Measurements from ENCODE around the gene ZNF579. TPM values are rescaled to one million over a fixed set of nuclear protein-coding genes. Genes with fewer than 3 reads are reported as not detected.
"Not testable (repeated sequence)": the region's sequence is repeated elsewhere in the genome, so short reads cannot be mapped to it uniquely, and the experiment has no call there.

The ZNF579 gene
- polyA plus RNA-seq, 4 donors: 12.8 to 22.2 (median 14.1) TPM

DNA sequence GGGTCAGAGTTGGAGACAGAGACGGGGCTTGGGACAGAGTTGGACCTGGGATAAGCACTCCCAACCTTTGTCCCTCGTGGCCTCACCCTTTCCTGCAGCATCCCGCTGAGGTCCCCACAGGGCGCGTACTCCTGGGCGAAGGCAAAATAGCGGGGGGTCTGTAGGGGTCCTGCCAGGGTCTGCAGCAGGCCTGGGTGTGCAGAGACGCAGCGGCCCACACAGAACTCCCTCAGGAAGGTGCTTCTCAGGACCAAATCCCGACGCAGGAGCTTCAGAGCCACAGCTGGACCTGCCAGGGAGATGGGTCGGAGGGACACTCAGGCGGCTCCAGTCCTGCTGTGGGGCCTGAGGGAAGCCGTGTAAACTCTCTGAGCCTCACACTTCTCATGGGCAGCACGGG lies 36.6 kb downstream of the ZNF579 start:
- no peak for DNase-seq (ENCODE audit: low read depth in 4 of 4, low spot score in 3 of 4)

DNA sequence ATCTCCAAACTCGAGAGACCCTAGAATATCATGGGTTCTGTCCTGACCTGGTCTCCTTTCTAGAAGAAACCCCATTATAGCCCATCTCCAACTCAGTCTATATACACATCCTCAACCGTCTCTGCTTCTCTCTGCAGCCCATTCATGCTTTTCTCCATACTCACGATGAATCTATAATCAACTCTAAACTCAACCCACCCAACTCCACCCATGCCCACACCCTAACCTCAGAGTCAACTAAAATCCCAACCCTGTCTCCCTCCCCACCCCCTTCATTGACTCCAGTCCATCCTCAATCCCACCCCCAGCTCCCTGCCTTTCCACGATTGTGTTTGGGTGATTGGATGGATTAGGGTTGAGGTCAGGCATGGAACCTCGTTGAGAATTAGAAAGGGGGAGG lies 37.1 kb downstream of the ZNF579 start:
- DNase-seq (ENCODE audit: low read depth in 4 of 4, low spot score in 3 of 4): no peak

DNA sequence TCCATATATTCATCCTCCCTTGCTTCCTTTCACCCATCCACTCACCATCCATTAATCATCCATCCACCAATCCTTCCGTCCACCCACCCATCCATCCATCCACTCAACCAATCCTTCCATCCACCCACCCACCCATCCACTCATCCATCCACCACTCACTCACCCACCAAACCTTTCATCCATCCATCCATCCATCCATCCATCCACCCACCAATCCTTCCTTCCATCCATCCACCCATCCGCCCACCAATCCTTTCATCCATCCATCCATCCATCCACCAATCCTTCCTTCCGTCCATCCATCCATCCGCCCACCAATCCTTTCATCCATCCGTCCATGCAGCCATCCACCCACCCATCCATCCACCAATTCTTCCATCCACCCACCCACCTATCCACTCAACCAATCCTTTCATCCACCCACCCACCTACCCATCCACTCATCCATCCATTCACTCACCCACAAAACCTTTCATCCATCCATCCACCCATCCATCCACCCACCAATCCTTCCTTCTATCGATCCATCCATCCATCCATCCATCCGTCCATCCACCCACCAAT lies 38.3 kb downstream of the ZNF579 start:
- no peak for DNase-seq (ENCODE audit: low read depth in 4 of 4, low spot score in 3 of 4)

DNA sequence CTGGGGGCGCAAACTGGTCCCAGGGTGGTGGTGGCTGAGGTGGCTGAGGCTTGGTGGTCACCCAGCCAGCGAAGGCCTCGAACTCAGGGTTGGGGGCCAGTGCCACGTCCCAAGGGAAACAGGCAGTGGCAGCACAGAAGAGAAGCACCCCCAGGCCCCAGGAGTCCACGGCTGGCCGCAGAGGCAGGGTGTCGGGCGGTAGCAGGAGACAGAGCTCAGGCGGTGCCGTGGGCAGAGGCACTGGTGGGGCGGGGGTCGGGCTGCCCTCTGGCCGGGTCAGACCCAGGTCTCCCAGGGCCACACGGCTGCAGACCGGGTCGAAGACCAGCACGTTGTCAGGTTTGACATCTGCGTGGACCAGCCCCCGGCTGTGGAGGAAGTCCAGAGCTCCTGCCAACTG lies 39.6 kb downstream of the ZNF579 start:
- DNase-seq (ENCODE audit: low read depth in 4 of 4, low spot score in 3 of 4): no peak

DNA sequence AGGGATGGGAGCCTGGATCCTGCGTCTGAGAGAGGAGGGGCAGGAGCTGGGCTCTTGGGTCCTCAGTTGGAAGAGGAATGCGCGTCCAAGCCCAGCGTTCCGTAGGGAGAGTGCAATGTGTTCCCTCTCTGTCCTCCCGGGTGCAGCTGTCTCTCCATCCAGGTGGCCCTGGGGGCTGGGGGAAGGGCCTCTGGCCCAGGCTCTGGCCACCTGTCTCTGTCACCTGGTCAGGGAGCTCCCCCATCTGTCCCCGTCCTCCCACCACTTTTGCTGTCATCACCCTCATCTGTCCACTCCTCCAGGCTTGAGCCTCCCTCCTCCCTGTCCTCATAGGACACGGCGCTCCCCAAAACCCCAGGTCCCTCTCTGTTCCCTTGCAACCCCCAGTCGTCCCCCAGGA lies 40.0 kb downstream of the ZNF579 start:
- no peak for DNase-seq (ENCODE audit: low read depth in 4 of 4, low spot score in 3 of 4)

DNA sequence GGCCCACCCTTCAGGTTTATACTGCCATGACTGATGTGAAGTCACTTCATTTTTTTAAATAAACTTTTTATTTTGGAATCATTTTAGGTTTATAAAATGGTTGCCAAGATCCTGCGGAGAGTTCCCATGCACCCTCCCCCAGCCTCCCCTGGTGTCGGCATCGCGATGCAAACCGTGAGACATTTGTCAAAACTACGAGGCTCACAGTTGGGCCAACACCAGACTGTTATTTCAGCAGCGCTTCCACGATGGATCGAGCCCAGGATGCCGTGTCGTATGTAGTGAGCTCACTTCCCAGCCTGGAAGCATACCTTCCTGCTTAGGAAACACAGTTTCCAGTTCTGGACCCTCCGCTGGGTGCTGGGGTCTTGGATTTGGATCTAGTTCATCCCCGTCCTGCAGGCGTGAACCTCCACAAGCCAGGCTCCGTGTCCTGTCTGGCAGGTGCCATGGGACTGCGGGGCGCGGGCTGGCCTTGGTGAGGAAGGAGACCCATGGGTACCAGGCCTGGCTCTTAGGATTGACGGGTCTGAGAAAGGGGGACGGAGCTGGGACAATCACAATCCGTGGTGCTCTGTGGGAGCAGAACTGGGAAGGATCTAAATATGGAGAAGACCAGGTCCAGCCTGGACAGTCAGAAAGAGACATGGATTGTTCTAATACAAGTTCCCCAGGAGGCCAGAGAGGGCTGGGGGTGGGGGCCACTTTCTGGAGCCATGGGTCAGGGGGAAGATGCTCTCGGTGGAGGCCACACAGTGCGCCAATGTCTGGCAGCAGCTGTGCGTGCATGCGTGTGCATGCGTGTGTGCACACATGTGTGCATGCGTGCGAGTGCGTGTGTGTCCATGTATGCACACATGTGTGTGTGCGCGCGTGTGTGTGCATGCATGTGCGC lies 41.3 kb downstream of the ZNF579 start:
- no peak for DNase-seq (ENCODE audit: low read depth in 4 of 4, low spot score in 3 of 4)

DNA sequence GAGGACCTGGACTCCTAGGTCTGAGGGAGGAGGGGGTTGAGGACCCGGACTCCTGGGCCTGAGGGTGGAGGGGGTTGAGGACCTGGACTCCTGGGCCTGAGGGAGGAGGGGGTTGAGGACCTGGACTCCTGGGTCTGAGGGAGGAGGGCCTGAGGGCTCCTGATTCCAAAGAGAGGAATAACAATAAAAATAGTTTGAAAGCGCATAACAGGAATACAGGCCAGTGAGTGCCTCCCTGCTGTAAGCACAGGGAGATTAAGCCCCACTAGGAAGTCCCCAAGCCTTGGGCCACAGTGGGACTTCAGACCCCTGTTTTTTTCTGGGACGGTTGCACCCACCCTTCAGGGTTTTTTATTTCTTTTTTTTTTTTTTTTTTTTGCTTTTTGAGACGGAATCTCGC lies 42.5 kb downstream of the ZNF579 start:
- no peak for DNase-seq (ENCODE audit: low read depth in 4 of 4, low spot score in 3 of 4)

DNA sequence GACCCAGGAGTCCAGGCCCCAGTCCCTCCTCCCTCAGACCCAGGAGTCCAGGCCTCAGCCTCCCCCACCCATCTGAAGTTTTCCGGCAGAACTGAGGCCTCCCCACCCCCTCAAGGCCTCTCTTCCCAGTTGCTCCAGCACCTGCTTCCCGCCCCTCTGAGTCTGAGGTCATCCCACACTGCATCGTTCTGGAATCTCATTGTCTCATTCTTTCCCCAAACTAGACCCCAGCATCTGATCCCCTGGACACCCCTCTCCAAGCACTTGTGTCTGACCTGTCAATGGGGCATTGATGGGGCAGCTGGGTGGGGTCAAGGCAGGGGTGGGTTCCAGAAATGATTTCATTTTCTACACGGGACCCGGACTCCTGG lies 42.9 kb downstream of the ZNF579 start:
- no peak for DNase-seq (ENCODE audit: low read depth in 4 of 4, low spot score in 3 of 4)

DNA sequence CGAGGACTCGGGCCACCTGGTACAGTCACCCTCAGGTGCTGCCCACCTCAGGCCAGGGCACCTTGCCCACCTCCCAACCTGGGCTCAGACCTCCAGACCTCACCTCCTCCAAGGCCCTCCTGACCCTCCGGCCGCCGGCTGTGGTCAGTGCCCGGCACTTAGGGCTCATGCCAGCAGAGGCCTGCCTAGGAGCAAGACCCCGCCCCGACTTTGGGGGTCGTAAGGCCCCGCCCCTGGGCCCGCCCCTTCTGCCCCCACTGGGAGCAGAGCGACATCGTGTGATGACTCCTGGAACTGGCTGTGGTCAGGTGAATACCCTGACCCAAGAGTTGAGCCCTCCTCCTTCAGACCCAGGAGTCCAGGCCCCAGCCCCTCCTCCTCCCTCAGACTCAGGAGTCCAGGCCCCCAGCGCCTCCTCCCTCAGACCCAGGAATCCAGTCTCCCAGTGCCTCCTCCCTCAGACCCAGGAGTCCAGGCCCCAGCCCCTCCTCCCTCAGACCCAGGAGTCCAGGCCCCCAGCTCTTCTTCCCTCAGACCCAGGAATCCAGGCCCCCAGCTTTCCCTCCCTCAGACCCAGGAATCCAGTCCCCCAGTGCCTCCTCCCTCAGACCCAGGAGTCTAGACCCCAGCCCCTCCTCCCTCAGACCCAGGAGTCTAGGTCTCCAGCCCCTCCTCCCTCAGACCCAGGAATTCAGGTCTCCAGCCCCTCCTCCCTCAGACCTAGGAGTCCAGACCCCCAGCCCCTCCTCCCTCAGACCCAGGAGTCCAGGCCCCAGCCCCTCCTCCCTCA lies 43.5 kb downstream of the ZNF579 start, which contains the start of gene SBK2:
Gene SBK2, minus strand, starts transcription at position 183 of the 790 bp plus-strand sequence. CDS start 839 bp downstream, outside the sequence.
- DNase-seq (ENCODE audit: low read depth in 4 of 4, low spot score in 3 of 4): no peak

DNA sequence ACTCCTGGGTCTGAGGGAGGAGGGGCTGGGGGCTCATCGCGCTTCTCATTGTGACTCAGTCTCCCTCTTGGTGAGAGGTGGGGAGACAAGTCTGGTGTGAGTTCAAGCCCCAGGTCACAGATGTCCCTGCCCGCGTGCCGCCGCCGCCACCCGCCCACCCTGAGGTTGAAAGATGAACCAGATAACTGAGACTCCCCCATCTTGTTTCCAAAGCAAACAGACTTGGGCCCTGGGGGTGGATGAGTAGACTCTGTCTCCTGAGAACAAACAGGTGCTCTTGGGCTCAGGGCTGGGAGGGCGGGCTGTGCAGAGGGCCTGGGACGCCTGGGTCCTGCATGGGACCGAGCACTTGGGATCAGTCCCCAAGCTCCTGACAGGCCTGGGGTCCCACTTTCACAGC lies 44.3 kb downstream of the ZNF579 start:
- no peak for DNase-seq (ENCODE audit: low read depth in 4 of 4, low spot score in 3 of 4)

DNA sequence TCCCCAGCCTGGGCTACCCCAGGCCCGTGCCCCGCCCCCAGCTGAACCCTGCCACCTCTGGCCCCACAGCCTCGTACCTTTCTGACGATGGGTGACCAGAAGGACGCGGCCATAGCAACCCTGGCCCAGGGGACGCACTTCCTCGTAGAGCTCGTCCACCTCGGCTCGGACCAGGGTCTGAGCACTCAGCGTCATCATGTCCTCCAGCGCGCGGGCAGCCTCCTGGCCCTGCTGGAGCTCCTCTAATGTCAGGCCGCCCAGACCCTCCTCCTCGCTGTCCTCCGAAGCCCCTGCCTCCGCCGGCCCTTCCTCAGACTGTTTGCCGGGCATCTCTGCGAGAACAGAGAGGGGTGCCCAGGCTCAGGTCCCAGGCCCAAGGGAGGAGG lies 44.7 kb downstream of the ZNF579 start:
- DNase-seq (ENCODE audit: low read depth in 4 of 4, low spot score in 3 of 4): no peak

DNA sequence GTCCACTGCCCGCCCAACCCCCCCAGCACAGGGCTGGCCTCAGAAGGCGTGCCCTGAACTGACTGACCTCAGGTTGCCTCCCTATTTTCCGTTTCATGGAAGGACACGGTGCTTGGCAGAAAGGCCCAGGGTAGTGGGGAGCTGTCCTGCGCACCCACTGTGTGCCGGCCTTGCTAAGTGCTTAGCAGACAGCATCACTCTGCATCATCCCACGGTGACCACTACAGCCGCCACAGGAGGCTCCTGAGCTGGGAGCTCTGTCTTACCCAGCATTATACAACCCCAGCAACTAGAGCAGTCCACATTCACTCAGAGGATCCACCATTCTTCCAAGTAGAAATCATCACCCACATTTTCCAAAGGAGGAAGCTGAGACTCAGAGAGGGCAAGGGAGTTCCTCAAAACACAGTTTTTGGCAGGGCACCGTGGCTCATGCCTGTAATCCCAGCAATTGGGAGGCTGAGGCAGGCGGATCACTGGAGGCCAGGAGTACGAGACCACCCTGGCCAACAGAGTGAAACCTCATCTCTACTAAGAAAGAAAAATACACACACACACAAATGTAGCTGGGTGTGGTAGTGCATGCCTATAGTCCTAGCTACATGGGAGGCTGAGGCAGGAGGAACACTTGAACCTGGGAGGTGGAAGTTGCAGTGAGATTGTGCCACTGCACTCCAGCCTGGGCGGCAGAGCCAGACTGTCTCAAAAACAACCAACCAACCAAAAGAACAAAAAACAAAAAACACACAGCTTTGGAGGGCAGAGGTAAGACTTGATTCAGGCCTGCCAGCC lies 45.3 kb downstream of the ZNF579 start:
- no peak for DNase-seq (ENCODE audit: low read depth in 4 of 4, low spot score in 3 of 4)

DNA sequence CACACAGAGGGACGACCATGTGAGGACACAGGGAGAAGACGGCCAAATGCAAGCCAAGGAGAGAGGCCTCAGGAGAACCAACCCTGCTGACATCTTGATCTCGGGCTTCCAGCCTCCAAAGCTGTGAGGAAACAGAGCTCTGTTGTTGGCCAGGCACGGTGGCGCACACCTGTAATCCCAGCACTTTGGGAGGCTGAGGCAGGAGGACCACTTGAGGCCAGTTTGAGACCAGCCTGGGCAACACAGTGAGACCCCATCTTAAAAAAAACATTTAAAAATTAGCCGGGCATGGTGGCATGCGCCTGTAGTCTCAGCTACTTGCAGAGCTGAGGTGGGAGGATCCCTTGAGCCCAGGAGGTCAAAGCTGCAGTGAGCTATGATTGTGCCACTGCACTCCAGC lies 46.4 kb downstream of the ZNF579 start:
- not testable (repeated sequence) for DNase-seq (ENCODE audit: low read depth in 4 of 4, low spot score in 3 of 4)

DNA sequence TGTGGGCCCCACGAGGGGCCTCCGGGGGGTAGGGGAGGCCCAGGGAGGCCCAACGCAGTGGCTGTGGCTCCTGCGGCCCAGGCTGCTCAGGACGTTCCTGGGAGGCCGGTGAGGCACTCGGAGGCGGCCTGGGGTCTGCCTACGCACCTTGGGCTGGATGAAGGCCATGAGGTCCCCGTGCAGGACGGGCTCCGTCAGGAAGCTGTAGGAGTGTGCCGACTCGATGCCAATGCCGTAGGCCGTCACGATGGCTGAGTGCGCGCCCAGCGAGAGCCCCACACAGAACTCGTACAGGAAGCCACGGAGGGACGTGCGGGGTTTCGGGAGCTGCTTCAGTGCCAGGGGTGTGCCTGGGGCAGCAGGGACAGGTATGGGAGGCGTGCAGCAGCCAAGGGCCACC lies 49.7 kb downstream of the ZNF579 start:
- no peak for DNase-seq (ENCODE audit: low read depth in 4 of 4, low spot score in 3 of 4)

DNA sequence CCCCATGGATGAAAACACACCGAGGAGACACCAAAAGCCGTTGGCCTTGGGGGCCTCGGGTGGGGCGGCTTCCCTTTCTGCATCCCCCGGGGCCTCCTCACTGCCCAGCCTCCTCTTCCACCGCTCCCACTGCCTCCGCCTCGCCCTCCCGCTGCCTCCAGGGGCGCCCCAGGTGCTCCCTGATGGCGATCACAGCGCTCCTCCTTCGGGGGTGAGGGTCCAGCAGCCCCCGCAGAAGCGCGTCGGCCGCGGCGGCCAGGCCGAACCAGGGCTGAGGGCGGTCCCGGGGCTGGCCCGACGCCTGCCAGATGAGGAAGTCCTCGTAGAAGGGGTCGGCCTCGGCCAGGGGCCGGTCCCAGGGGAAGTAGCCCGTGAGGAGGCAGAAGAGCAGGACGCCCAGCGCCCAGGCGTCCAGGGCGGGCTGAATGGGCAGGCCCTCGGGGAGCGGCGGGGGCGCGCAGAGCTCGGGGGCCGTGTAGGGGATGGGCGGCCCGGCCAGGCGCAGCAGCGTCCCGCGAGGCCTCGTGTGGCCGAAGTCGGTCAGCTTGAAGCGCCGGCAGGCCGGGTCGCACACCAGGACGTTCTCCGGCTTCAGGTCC lies 50.9 kb downstream of the ZNF579 start:
- no peak for DNase-seq (ENCODE audit: low read depth in 4 of 4, low spot score in 3 of 4)

DNA sequence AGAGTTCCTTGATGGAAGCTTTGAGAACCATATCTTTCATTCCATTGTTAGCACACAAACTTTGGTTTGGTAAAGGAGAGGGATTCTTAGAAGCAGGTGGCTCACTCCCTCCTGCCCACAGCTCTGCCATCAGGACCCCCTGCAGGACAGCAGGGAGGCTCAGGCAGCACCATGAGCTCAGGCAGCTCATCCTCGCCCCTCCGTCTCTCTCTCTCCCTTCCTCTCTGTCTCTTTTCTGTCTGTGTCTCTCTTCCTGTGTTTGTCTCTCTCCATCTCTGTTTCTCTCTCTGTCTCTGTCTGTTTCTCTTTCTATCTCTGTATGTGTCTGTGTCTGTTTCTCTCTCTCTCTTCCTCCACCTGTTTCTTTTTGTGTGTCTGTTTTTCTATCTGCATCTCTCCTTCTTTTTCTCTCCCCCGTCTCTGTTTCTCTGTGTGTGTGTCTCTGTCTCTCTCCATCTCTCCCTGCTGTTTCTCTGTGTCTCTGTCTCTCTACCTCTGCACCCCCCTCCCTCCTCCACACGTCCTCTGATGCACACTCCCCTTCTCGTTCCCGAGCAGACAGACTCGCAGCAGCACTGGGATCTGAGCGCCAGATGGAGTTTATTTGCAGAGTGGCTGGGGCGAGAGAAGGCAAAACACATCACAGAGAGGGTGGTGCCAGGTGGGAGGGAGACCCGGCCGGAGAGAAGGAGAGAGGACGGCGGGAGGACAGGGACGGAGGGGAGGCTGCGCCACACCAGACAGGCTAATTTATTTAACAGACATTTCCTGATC lies 52.4 kb downstream of the ZNF579 start:
- DNase-seq (ENCODE audit: low read depth in 4 of 4, low spot score in 3 of 4): no peak

DNA sequence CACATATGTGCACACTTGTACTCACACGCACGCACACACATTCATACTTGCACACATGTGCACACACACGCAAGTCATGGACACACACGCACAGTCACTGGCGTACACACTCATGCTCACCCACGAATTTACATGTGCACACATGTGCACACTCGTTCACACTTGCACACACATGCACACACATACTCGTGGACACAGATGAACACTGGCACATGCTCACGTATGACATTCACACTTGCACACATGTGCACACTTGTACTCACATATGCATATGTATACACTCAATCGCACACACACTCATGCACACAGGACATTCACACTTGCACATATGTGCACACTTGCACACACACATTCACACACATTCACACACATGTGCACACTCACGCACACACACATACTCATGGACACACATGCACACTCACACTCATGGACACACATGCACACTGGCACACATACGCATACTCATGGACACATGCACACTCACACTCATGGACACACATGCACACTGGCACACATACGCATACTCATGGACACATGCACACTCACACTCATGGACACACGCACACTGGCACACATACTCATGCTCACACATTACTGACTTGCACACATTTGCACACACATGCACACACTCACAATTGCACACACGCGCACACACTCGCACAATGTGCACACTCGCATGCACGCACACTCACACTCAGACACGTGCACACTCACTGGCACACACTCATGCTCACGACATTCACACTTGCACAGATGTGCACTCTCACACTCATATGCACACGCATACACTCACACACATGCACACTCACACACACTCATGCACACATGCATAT lies 53.2 kb downstream of the ZNF579 start:
- no peak for DNase-seq (ENCODE audit: low read depth in 4 of 4, low spot score in 3 of 4)
